ENCODE data around the gene POM121L2.

- TF ChIP-seq RAD21 (IDR thresholded peaks at IDR 0.05; ENCODE audit: low read depth) = no peak
- no peak for TF ChIP-seq TAF1 (IDR thresholded peaks at IDR 0.05; ENCODE audit: low read depth)
- no peak for TF ChIP-seq EGR1 (IDR thresholded peaks at IDR 0.05)
- TF ChIP-seq FOXM1 (IDR thresholded peaks at IDR 0.05; ENCODE audit: borderline replicate concordance, low read depth) = no peak
- TF ChIP-seq, protein P1, sequence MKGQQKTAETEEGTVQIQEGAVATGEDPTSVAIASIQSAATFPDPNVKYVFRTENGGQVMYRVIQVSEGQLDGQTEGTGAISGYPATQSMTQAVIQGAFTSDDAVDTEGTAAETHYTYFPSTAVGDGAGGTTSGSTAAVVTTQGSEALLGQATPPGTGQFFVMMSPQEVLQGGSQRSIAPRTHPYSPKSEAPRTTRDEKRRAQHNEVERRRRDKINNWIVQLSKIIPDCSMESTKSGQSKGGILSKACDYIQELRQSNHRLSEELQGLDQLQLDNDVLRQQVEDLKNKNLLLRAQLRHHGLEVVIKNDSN (IDR thresholded peaks at IDR 0.05) = no peak
Measured at GRCh38 chr6:27288136-27289044, 23.7 kb downstream of the POM121L2 start.
